HepG2 (cell line): ENCODE data around the gene PRRT2. TPM values are rescaled to one million over a fixed set of nuclear protein-coding genes. Genes with fewer than 3 reads are reported as not detected.
A peak's percentile ranks its signal among the peaks of the same experiment; 100 is the strongest.

ENCODE experiments used
- CENPX ChIP-seq: sonication (generic); formaldehyde crosslinking; IDR thresholded peaks from 2 replicates; pipeline ENCODE4 v1.9.0; 2021; ENCODE audit warnings: mild to moderate bottlenecking, missing genetic modification reagents, moderate library complexity
- CREB1 ChIP-seq, 2 experiments: fragments of 450-650 bp in 1 of 2; IDR thresholded peaks; 2 replicates each; pipeline ENCODE4 v1.6.1; 2016 to 2017; ENCODE audit warnings: control low read depth in 1 of 2, mild to moderate bottlenecking in 1 of 2, missing compliant biosample characterization in 1 of 2, missing genetic modification characterization in 1 of 2
- GTF2F1 ChIP-seq: fragments of 150-350 bp; IDR thresholded peaks from 2 replicates; pipeline ENCODE4 v1.6.1; 2014; ENCODE audit warnings: low read length
- HINFP ChIP-seq: sonication (generic); formaldehyde crosslinking; IDR thresholded peaks from 2 replicates; pipeline ENCODE4 v1.4.0; 2020; ENCODE audit warnings: low read depth, mild to moderate bottlenecking, missing genetic modification reagents
- MBD4 ChIP-seq: IDR thresholded peaks from 2 replicates; pipeline ENCODE4 v1.6.1; 2012; ENCODE audit warnings: low read length, inconsistent platforms, borderline replicate concordance
- PAX8 ChIP-seq: sonication (generic); formaldehyde crosslinking; IDR thresholded peaks from 2 replicates; pipeline ENCODE4 v1.8.0; 2022; ENCODE audit warnings: mild to moderate bottlenecking, missing genetic modification reagents, borderline replicate concordance
- SCMH1 ChIP-seq: sonication (generic); formaldehyde crosslinking; IDR thresholded peaks from 2 replicates; pipeline ENCODE4 v1.9.0; 2021; ENCODE audit warnings: missing genetic modification reagents, mild to moderate bottlenecking, borderline replicate concordance
- TAF15 ChIP-seq: fragments of 200-400 bp; formaldehyde crosslinking; IDR thresholded peaks from one replicate; pipeline ENCODE4 v1.6.1; 2018; ENCODE audit warnings: mild to moderate bottlenecking, low read depth, low read length; ENCODE audit not compliant: poor library complexity, severe bottlenecking
- TEAD3 ChIP-seq: optimal IDR thresholded peaks from 2 replicates; pipeline ENCODE3; 2016; ENCODE audit warnings: borderline replicate concordance
- TERF1 ChIP-seq: sonication (generic); formaldehyde crosslinking; IDR thresholded peaks from 2 replicates; pipeline ENCODE4 v1.8.0; 2022; ENCODE audit warnings: mild to moderate bottlenecking, missing genetic modification reagents, moderate library complexity
- TMF1 ChIP-seq: sonication (generic); formaldehyde crosslinking; IDR thresholded peaks from 2 replicates; pipeline ENCODE4 v1.8.1; 2022; ENCODE audit warnings: low read depth, missing genetic modification reagents
- XRCC5 ChIP-seq: fragments of 200-400 bp; formaldehyde crosslinking; optimal IDR thresholded peaks from 2 replicates; pipeline ENCODE3; 2017; ENCODE audit warnings: mild to moderate bottlenecking, low read length
- ZBTB39 ChIP-seq: sonication (generic); formaldehyde crosslinking; IDR thresholded peaks from 2 replicates; pipeline ENCODE4 v1.5.0; 2020; ENCODE audit warnings: missing genetic modification reagents
- ZBTB7B ChIP-seq: sonication (generic); formaldehyde crosslinking; IDR thresholded peaks from 2 replicates; pipeline ENCODE4 v1.4.0; 2020; ENCODE audit warnings: missing genetic modification reagents
- ZNF232 ChIP-seq: sonication (generic); formaldehyde crosslinking; IDR thresholded peaks from 2 replicates; pipeline ENCODE4 v1.4.0; 2020; ENCODE audit warnings: missing genetic modification reagents, borderline replicate concordance
- ZNF274 ChIP-seq: sonication (generic); formaldehyde crosslinking; IDR thresholded peaks from 2 replicates; pipeline ENCODE4 v1.5.1; 2020; ENCODE audit warnings: mild to moderate bottlenecking, missing genetic modification reagents
- ZNF362 ChIP-seq: sonication (generic); formaldehyde crosslinking; IDR thresholded peaks from 2 replicates; pipeline ENCODE4 v1.4.0; 2020; ENCODE audit warnings: missing genetic modification reagents, mild to moderate bottlenecking, borderline replicate concordance
- ZNF382 ChIP-seq: sonication (generic); formaldehyde crosslinking; IDR thresholded peaks from 2 replicates; pipeline ENCODE4 v1.5.0; 2020; ENCODE audit warnings: missing genetic modification reagents, mild to moderate bottlenecking, borderline replicate concordance
- ZNF598 ChIP-seq: sonication (generic); formaldehyde crosslinking; IDR thresholded peaks from 2 replicates; pipeline ENCODE4 v1.5.1; 2020; ENCODE audit warnings: mild to moderate bottlenecking, missing genetic modification reagents, borderline replicate concordance
- ZNF768 ChIP-seq: sonication (generic); formaldehyde crosslinking; IDR thresholded peaks from 2 replicates; pipeline ENCODE4 v1.4.0; 2020; ENCODE audit warnings: missing genetic modification reagents
- ZSCAN25 ChIP-seq: sonication (generic); formaldehyde crosslinking; IDR thresholded peaks from 2 replicates; pipeline ENCODE4 v1.8.0; 2022; ENCODE audit warnings: mild to moderate bottlenecking, missing genetic modification reagents
- ZUFSP ChIP-seq: sonication (generic); formaldehyde crosslinking; IDR thresholded peaks from 2 replicates; pipeline ENCODE4 v1.9.0; 2021; ENCODE audit warnings: missing genetic modification reagents, mild to moderate bottlenecking, borderline replicate concordance
- polyA plus RNA-seq, 8 experiments: library from polyadenylated mRNA; depleted of rRNA in 3 of 8; stranded (reverse) in 7 of 8; unstranded in 1 of 8; fragments of >200 nt; fragmentation: Illumina TruSeq in 4 of 8; extraction: Trizol in 4 of 8; gene quantifications; 2 replicates each; pipeline versions ENCODE4 v1.2.1 to v1.2.3, GENCODE V29; 2011 to 2016; ENCODE audit warnings: low read depth in 4 of 8, missing spikeins in 1 of 8, mixed read lengths in 1 of 8; ENCODE audit not compliant: insufficient read depth in 1 of 8
- total RNA-seq, 5 experiments: library from RNA; depleted of rRNA; stranded (reverse); fragments of >200 nt; fragmentation: Illumina TruSeq; extraction: Trizol; gene quantifications; 2 replicates each; pipeline ENCODE4 v1.2.3, GENCODE V29; 2016; ENCODE audit warnings: low read depth in 1 of 5

PRRT2 gene
- total and polyA plus RNA-seq, 2 of the 13 experiments (the other 11 are each of a cell fraction or from before 2014, with no cell fraction given), result 0.51 to 1.1 TPM

GRCh38 chr16:29784901-29785500, 27.0 kb upstream of the PRRT2 start (continued):
- TF ChIP-seq CREB1 (IDR thresholded peaks at IDR 0.05) (no peak), CREB1 (CRISPR knock-in tag; IDR thresholded peaks at IDR 0.05) (no peak), ZBTB7B (CRISPR knock-in tag) (0 out of 2 replicates have a peak, but pooled peaks have one; percentile 33), ZBTB39 (CRISPR knock-in tag) (no peak), ZNF382 (no peak), ZSCAN25 (peak; percentile 72), SCMH1 (CRISPR knock-in tag) (no peak), TAF15 (no peak), GTF2F1 (no peak), ZNF274 (peak; percentile 88; the same call in 1 of the 2 replicates), TEAD3 (CRISPR knock-in tag) (peak; percentile 65), ZNF232 (CRISPR knock-in tag) (no peak), TMF1 (CRISPR knock-in tag) (no peak), ZNF768 (CRISPR knock-in tag) (peak; percentile 80), XRCC5 (peak; percentile 99), CENPX (CRISPR knock-in tag) (no peak), ZNF598 (peak; percentile 98), MBD4 (no peak), PAX8 (no peak), TERF1 (CRISPR knock-in tag) (no peak), ZUFSP (CRISPR knock-in tag) (no peak), HINFP (CRISPR knock-in tag) (peak; percentile 34; the same call in 1 of the 2 replicates), ZNF362 (peak; percentile 46; the same call in 1 of the 2 replicates)
